Endothelial cell of umbilical vein (primary cell): ENCODE data around the gene EFHC1.
A peak's percentile ranks its signal among the peaks of the same experiment; 100 is the strongest.

Experiments
- EZH2 ChIP-seq: IDR thresholded peaks from 2 replicates; pipeline ENCODE4 v1.6.1; 2012; ENCODE audit warnings: borderline replicate concordance, low read depth, mild to moderate bottlenecking, moderate library complexity, low read length, inconsistent platforms; ENCODE audit not compliant: severe bottlenecking
- POLR2A ChIP-seq: IDR thresholded peaks from 2 replicates; pipeline ENCODE4 v1.6.1; 2012; ENCODE audit warnings: low read depth, mild to moderate bottlenecking, control low read depth, low read length
- TF ChIP-seq, protein P1 (sequence below), 2 donors: IDR thresholded peaks; 1 replicate in 1 of 2; 2 replicates in 1 of 2; pipeline ENCODE4 v1.5.1; 2011; ENCODE audit warnings: low read length in 2 of 2, mild to moderate bottlenecking in 2 of 2, moderate library complexity in 2 of 2, control low read depth in 1 of 2, inconsistent platforms in 1 of 2, low read depth in 1 of 2; ENCODE audit not compliant: insufficient read depth in 1 of 2; ENCODE audit errors: extremely low read depth in 1 of 2
- TF ChIP-seq, protein P2 (sequence below): IDR thresholded peaks from 2 replicates; pipeline ENCODE4 v1.6.1; 2011; ENCODE audit not compliant: insufficient read depth, insufficient read length

- TF ChIP-seq POLR2A (peak; percentile 33), EZH2 (no peak)
- TF ChIP-seq, protein P1, sequence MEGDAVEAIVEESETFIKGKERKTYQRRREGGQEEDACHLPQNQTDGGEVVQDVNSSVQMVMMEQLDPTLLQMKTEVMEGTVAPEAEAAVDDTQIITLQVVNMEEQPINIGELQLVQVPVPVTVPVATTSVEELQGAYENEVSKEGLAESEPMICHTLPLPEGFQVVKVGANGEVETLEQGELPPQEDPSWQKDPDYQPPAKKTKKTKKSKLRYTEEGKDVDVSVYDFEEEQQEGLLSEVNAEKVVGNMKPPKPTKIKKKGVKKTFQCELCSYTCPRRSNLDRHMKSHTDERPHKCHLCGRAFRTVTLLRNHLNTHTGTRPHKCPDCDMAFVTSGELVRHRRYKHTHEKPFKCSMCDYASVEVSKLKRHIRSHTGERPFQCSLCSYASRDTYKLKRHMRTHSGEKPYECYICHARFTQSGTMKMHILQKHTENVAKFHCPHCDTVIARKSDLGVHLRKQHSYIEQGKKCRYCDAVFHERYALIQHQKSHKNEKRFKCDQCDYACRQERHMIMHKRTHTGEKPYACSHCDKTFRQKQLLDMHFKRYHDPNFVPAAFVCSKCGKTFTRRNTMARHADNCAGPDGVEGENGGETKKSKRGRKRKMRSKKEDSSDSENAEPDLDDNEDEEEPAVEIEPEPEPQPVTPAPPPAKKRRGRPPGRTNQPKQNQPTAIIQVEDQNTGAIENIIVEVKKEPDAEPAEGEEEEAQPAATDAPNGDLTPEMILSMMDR (IDR thresholded peaks at IDR 0.05; ENCODE audit: extremely low read depth in 1 of 2, insufficient read depth in 1 of 2, low read depth in 1 of 2, low read length in 2 of 2), result no peak
- TF ChIP-seq, protein P2, sequence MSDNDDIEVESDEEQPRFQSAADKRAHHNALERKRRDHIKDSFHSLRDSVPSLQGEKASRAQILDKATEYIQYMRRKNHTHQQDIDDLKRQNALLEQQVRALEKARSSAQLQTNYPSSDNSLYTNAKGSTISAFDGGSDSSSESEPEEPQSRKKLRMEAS, result no peak
These were observed 89.4 kb downstream of the EFHC1 start for GRCh38 chr6:52509281-52510212.
